H1 (cell line): ENCODE data around the gene HSD17B4. TPM values are rescaled to one million over a fixed set of nuclear protein-coding genes. Genes with fewer than 3 reads are reported as not detected.
A peak's percentile ranks its signal among the peaks of the same experiment; 100 is the strongest.

Experiments
- CTCF ChIA-PET: fragments of 300-600 bp; sonication (Branson Sonifier 250); formaldehyde crosslinking; loops from one replicate; lab custom pipeline; 2021; ENCODE audit not compliant: partially characterized antibody; lab: Charles Lee
- POLR2A ChIA-PET: fragments of 300-600 bp; sonication (Branson Sonifier 250); formaldehyde crosslinking; loops from one replicate; lab custom pipeline; 2021; ENCODE audit warnings: inconsistent platforms; ENCODE audit not compliant: partially characterized antibody; lab: Charles Lee
- DNase-seq, 2 experiments: peaks; one replicate each; pipeline versions ENCODE4 v3.0.0 to v3.0.0-alpha.2; 2010 to 2022; ENCODE audit warnings: low spot score in 2 of 2, low read depth in 1 of 2, mixed read lengths in 1 of 2
- FAIRE-seq: peaks from 2 replicates; lab custom pipeline; 2011; peaks lifted over from hg19 to GRCh38; lab: Jason Lieb, UNC
- H2AFZ ChIP-seq: 2 replicates; pipeline ENCODE4 v1.8.1; 2012; ENCODE audit warnings: low read length, inconsistent platforms
- H2AK5ac ChIP-seq: 2 replicates; pipeline ENCODE4 v1.6.1; 2013; ENCODE audit warnings: low read depth, low read length
- H2BK120ac ChIP-seq: replicated peaks from 2 replicates; pipeline ENCODE3; 2013; ENCODE audit warnings: low read depth, low read length, inconsistent platforms
- H2BK12ac ChIP-seq: 2 replicates; pipeline ENCODE4 v1.6.1; 2013; ENCODE audit warnings: low read depth, low read length
- H2BK15ac ChIP-seq: 2 replicates; pipeline ENCODE4 v1.6.1; 2013; ENCODE audit warnings: low read length
- H2BK20ac ChIP-seq: 2 replicates; pipeline ENCODE4 v1.6.1; 2013; ENCODE audit warnings: low read length
- H2BK5ac ChIP-seq: 2 replicates; pipeline ENCODE4 v1.6.1; 2013; ENCODE audit warnings: low read depth, low read length
- H3K14ac ChIP-seq: 2 replicates; pipeline ENCODE4 v1.6.1; 2013; ENCODE audit warnings: inconsistent platforms; ENCODE audit not compliant: insufficient read length
- H3K18ac ChIP-seq: 2 replicates; pipeline ENCODE4 v1.6.1; 2013; ENCODE audit warnings: low read length; ENCODE audit errors: extremely low read depth
- H3K23ac ChIP-seq: 2 replicates; pipeline ENCODE4 v1.6.1; 2013; ENCODE audit warnings: inconsistent platforms; ENCODE audit not compliant: insufficient read length
- H3K23me2 ChIP-seq: 2 replicates; pipeline ENCODE4 v1.6.1; 2013; ENCODE audit warnings: low read depth, low read length
- H3K27ac ChIP-seq: 2 replicates; pipeline ENCODE4 v1.6.1; 2011; ENCODE audit warnings: low read depth, low read length, inconsistent platforms
- H3K27me3 ChIP-seq, 4 experiments: replicated peaks in 1 of 4; 1 replicate in 1 of 4; 2 replicates in 3 of 4; pipeline versions ENCODE4 v1.6.1 to v1.8.1; 2011 to 2013; ENCODE audit warnings: low read length in 3 of 4, mild to moderate bottlenecking in 3 of 4, inconsistent platforms in 2 of 4, mixed read lengths in 2 of 4, moderate library complexity in 1 of 4; ENCODE audit not compliant: control insufficient read depth in 3 of 4, insufficient read depth in 3 of 4; ENCODE audit errors: extremely low read depth in 1 of 4
- H3K36me3 ChIP-seq, 4 experiments: 2 replicates each; pipeline versions ENCODE4 v1.6.1 to v1.8.1; 2011 to 2013; ENCODE audit warnings: mild to moderate bottlenecking in 4 of 4, low read length in 3 of 4, moderate library complexity in 2 of 4, control low read depth in 1 of 4, inconsistent platforms in 1 of 4; ENCODE audit not compliant: insufficient read depth in 4 of 4, control insufficient read depth in 2 of 4
- H3K4ac ChIP-seq: replicated peaks from 2 replicates; pipeline ENCODE3; 2013; ENCODE audit warnings: low read length, low read depth, mixed read lengths, inconsistent platforms; ENCODE audit not compliant: insufficient read length
- H3K4me1 ChIP-seq, 4 experiments: replicated peaks in 1 of 4; 1 replicate in 1 of 4; 2 replicates in 3 of 4; pipeline versions ENCODE4 v1.6.1 to v1.8.1; 2011 to 2013; ENCODE audit warnings: low read length in 3 of 4, inconsistent platforms in 2 of 4, mixed read lengths in 1 of 4; ENCODE audit not compliant: insufficient read depth in 4 of 4, control insufficient read depth in 3 of 4
- H3K4me2 ChIP-seq, 2 experiments: 2 replicates each; pipeline versions ENCODE4 v1.6.1 to v1.8.1; 2011 to 2013; ENCODE audit warnings: low read depth in 2 of 2, low read length in 2 of 2, control low read depth in 1 of 2, inconsistent platforms in 1 of 2, mild to moderate bottlenecking in 1 of 2; ENCODE audit not compliant: insufficient read depth in 1 of 2
- H3K4me3 ChIP-seq, 4 experiments: fragments of 200-600, 300-600 bp in 1 of 4; sonication (generic), shearing (Covaris generic), sonication (Bioruptor Twin) in 1 of 4; 2 replicates each; pipeline versions ENCODE4 v1.5.1 to v1.8.1; 2011 to 2016; ENCODE audit warnings: low read length in 4 of 4, low read depth in 3 of 4, control low read depth in 2 of 4, inconsistent platforms in 2 of 4, mild to moderate bottlenecking in 2 of 4, mixed read lengths in 1 of 4, moderate library complexity in 1 of 4; ENCODE audit not compliant: insufficient read depth in 2 of 4; ENCODE audit errors: extremely low read depth in 1 of 4
- H3K56ac ChIP-seq: replicated peaks from 2 replicates; pipeline ENCODE3; 2013; ENCODE audit warnings: low read depth, mild to moderate bottlenecking, mixed read lengths, low read length, inconsistent platforms; ENCODE audit not compliant: insufficient read length
- H3K79me1 ChIP-seq: 2 replicates; pipeline ENCODE4 v1.6.1; 2013; ENCODE audit warnings: low read depth, low read length, control low read depth
- H3K79me2 ChIP-seq, 2 experiments: 2 replicates each; pipeline versions ENCODE4 v1.6.1 to v1.8.1; 2012 to 2013; ENCODE audit warnings: low read length in 2 of 2, mild to moderate bottlenecking in 2 of 2, inconsistent platforms in 1 of 2; ENCODE audit not compliant: insufficient read depth in 2 of 2, control insufficient read depth in 1 of 2
- H3K9ac ChIP-seq, 4 experiments: replicated peaks in 1 of 4; 1 replicate in 1 of 4; 2 replicates in 3 of 4; pipeline versions ENCODE4 v1.6.1 to v1.8.1; 2011 to 2013; ENCODE audit warnings: low read depth in 3 of 4, low read length in 3 of 4, control low read depth in 2 of 4, mild to moderate bottlenecking in 2 of 4, moderate library complexity in 2 of 4, inconsistent platforms in 1 of 4; ENCODE audit errors: extremely low read depth in 1 of 4
- H3K9me3 ChIP-seq, 2 experiments: 2 replicates each; pipeline versions ENCODE4 v1.6.1 to v1.8.1; 2012 to 2013; ENCODE audit warnings: mild to moderate bottlenecking in 2 of 2, moderate library complexity in 2 of 2, control low read depth in 1 of 2, inconsistent platforms in 1 of 2, low read depth in 1 of 2, low read length in 1 of 2, mixed read lengths in 1 of 2; ENCODE audit not compliant: insufficient read depth in 2 of 2
- H4K20me1 ChIP-seq, 2 experiments: replicated peaks in 1 of 2; 2 replicates each; pipeline versions ENCODE3 to v1.8.1; 2011 to 2013; ENCODE audit warnings: inconsistent platforms in 2 of 2, low read length in 2 of 2, mild to moderate bottlenecking in 1 of 2; ENCODE audit not compliant: insufficient read depth in 2 of 2, control insufficient read depth in 1 of 2
- H4K5ac ChIP-seq: 2 replicates; pipeline ENCODE4 v1.6.1; 2013; ENCODE audit warnings: low read length, low read depth, mixed read lengths, inconsistent platforms; ENCODE audit not compliant: insufficient read length
- H4K8ac ChIP-seq: 2 replicates; pipeline ENCODE4 v1.8.0; 2013; ENCODE audit warnings: mild to moderate bottlenecking, moderate library complexity, low read length, inconsistent platforms; ENCODE audit not compliant: insufficient read depth; ENCODE audit errors: extremely low read depth
- H4K91ac ChIP-seq: replicated peaks from 2 replicates; pipeline ENCODE3; 2013; ENCODE audit warnings: low read length, mixed read lengths, inconsistent platforms; ENCODE audit not compliant: insufficient read length
- ASH2L ChIP-seq: fragments of 200-600, 300-600 bp; sonication (generic); IDR thresholded peaks from one replicate; pipeline ENCODE4 v1.7.1; 2017; ENCODE audit warnings: low read length
- KDM4A ChIP-seq: IDR thresholded peaks from one replicate; pipeline ENCODE4 v1.7.1; 2012; ENCODE audit warnings: low read depth, mild to moderate bottlenecking, moderate library complexity, low read length, inconsistent platforms; ENCODE audit not compliant: severe bottlenecking
- WGBS, 2 experiments: shearing (Covaris generic) in 1 of 2; methylation state at CpG; one replicate each; pipeline versions ENCODE4 v1.1.6 to v1.1.7; 2013 to 2015; ENCODE audit warnings: low lambda C conversion rate in 2 of 2, mixed read lengths in 2 of 2, inconsistent platforms in 1 of 2, low coverage in 1 of 2, missing lambda C conversion rate in 1 of 2; ENCODE audit not compliant: insufficient replicate concordance in 2 of 2, insufficient coverage in 1 of 2, insufficient read length in 1 of 2; ENCODE audit errors: extremely low coverage in 1 of 2, missing lambda C conversion rate in 1 of 2; 5-methylcytosine and 5-hydroxymethylcytosine counted together
- polyA plus RNA-seq, 7 experiments: library from polyadenylated mRNA; depleted of rRNA in 3 of 7; stranded (reverse) in 5 of 7; unstranded in 2 of 7; fragments of >200 nt in 5 of 7; fragments of 200-250 nt in 2 of 7; gene quantifications; 1 replicate in 5 of 7; 2 replicates in 1 of 7; 4 replicates in 1 of 7; pipeline versions ENCODE4 v1.2.1 to v1.2.3, GENCODE V29; 2011 to 2013; ENCODE audit warnings: missing spikeins in 2 of 7, mixed read lengths in 2 of 7
- total RNA-seq: library from RNA; stranded (reverse); fragmentation: NEBNext Ultra II Directional; extraction: Animal tissue kit (Norgen Biotek cat#: 25700); gene quantifications from 2 replicates; pipeline ENCODE4 v1.2.1, GENCODE V29; 2021

The HSD17B4 gene
- total and polyA plus RNA-seq, 2 of the 8 experiments (the other 6 are each of a cell fraction or from before 2014, with no cell fraction given), result 305 to 369 TPM

GRCh38 chr5:119453040-119453373, 710 bp downstream of the HSD17B4 start:
- Histone ChIP-seq H2BK15ac (no peak overlapping the region), H4K20me1 (no peaks in the 10 kb centered on the region), H4K5ac (peak overlapping the region; percentile 84), H4K8ac (peak overlapping the region; percentile 90; the same call in 1 of the 2 replicates), H3K23ac (no peak overlapping the region), H3K4me1 (peaks cover 0 to 14% (median 7%) of the 10 kb centered on the region in 4 experiments; a peak in 4 of 7 replicates), H2BK12ac (no peak overlapping the region), H3K4me2 (peak overlapping the region; percentile 83 to 99), H2BK5ac (peak overlapping the region; percentile 95), H4K91ac (no peak overlapping the region), H2AK5ac (no peak overlapping the region), H3K9ac (peak overlapping the region; percentile 60 to 88 (median 82)), H2BK20ac (no peak overlapping the region), H3K18ac (peak overlapping the region; percentile 81), H3K4me3 (peak overlapping the region; percentile 72 to 84 (median 82)), H3K14ac (no peak overlapping the region), H3K27ac (peak overlapping the region; percentile 82), H3K9me3 (peaks cover 11% of the 10 kb centered on the region in 2 experiments), H3K79me2 (peaks cover 8 to 43% of the 10 kb centered on the region in 2 experiments; a peak in 3 of 4 replicates), H2AFZ (no peak overlapping the region), H3K27me3 (no peaks in the 10 kb centered on the region; a peak in 1 of 7 replicates), H3K23me2 (peaks cover 2% of the 10 kb centered on the region), H3K4ac (peak overlapping the region; percentile 17), H2BK120ac (no peak overlapping the region), H3K79me1 (peaks cover 6% of the 10 kb centered on the region; the same call in 1 of the 2 replicates), H3K36me3 (peaks cover 0 to 7% (median 0%) of the 10 kb centered on the region in 4 experiments; a peak in 2 of 8 replicates), H3K56ac (peak overlapping the region; percentile 5)
- DNase-seq (no peak), FAIRE-seq (no peak)
- ChIA-PET POLR2A (interaction anchor here (0.9 to 1.8 kb wide), 4 partner anchors 13 to 35 kb away, joined by 3 to 7 read pairs (median 4); no protein-coding TSS in a partner anchor), CTCF (interaction anchor here (1.1 kb wide), 1 partner anchor 26 kb away, joined by 3 read pairs; no protein-coding TSS in a partner anchor)
- WGBS, 2 experiments, result 2% methylated on average over 12 of the region's 12 CpGs; no CpG with 5 or more reads in 1 of the 2 experiments
- TF ChIP-seq ASH2L, result peak; percentile 15
- no peak for TF ChIP-seq KDM4A
